Bronchial epithelial cell (primary cell): Measurements from ENCODE around the gene TRAPPC3L. TPM values are rescaled to one million over a fixed set of nuclear protein-coding genes. Genes with fewer than 3 reads are reported as not detected.

Experiments
- DNase-seq: peaks from one replicate; pipeline ENCODE4 v3.0.0-alpha.2; 2010; ENCODE audit warnings: low read depth
- FAIRE-seq: peaks from 2 replicates; lab custom pipeline; 2011; peaks lifted over from hg19 to GRCh38; lab: Jason Lieb, UNC
- H3K27me3 ChIP-seq: 2 replicates; pipeline ENCODE4 v1.5.1; 2011; ENCODE audit warnings: low read length; ENCODE audit not compliant: control insufficient read depth, insufficient read depth
- H3K36me3 ChIP-seq: 2 replicates; pipeline ENCODE4 v1.5.1; 2011; ENCODE audit warnings: low read length; ENCODE audit not compliant: control insufficient read depth, insufficient read depth
- H3K4me3 ChIP-seq: 2 replicates; pipeline ENCODE4 v1.5.1; 2011; ENCODE audit warnings: mild to moderate bottlenecking, low read depth, low read length, control low read depth
- total RNA-seq: library from RNA; depleted of rRNA; stranded (reverse); fragments of >200 nt; gene quantifications from 2 replicates; pipeline ENCODE4 v1.2.1, GENCODE V29; 2014
- TF ChIP-seq, protein P1 (sequence below): IDR thresholded peaks from 2 replicates; pipeline ENCODE4 v1.5.1; 2011; ENCODE audit warnings: mild to moderate bottlenecking, moderate library complexity, low read length, control low read depth, inconsistent platforms; ENCODE audit not compliant: insufficient read depth, severe bottlenecking

The TRAPPC3L gene
- total RNA-seq, 1 donor from 2014 or later = not detected

DNA sequence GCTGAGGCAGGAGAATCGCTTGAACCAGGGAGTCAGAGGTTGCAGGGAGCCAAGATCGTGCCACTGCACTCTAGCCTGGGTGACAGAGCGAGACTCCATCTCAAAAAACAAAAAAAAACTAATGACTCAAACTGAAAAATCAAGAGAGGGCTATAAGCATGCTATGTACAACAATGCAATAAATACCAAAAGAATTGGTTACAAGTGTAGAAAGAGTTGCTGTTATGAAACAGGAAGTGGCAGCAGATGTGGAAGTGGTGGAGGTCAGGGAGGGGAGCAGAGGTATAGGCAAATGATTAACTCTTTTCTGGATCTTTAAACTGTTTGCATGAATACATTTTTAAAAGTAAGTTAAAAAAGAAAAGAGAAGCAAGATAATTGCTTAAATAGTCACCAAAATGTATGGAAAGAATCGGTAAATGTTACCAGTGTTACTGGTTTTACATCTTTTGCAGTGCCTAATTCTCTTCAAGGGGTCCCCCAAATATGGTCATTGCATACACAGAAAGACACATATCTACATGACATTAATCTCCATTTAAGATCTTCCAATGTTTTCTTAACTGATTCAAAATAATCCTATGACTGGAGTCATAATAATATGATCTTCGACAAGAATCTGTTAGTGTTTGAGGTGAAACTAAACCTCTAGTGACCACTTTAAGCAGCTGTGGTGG is 69.3 kb downstream of the TRAPPC3L start:
- peaks cover 2% of the 10 kb centered on the region for H3K27me3 ChIP-seq
- DNase-seq = no peak

GRCh38 chr6:116475141-116475540 is 70.3 kb downstream of the TRAPPC3L start:
- no peak overlapping the region for H3K4me3 ChIP-seq
- DNase-seq (no peak), FAIRE-seq (no peak)
- H3K36me3 ChIP-seq = no peaks in the 10 kb centered on the region
- H3K27me3 ChIP-seq = no peaks in the 10 kb centered on the region
- TF ChIP-seq, protein P1, sequence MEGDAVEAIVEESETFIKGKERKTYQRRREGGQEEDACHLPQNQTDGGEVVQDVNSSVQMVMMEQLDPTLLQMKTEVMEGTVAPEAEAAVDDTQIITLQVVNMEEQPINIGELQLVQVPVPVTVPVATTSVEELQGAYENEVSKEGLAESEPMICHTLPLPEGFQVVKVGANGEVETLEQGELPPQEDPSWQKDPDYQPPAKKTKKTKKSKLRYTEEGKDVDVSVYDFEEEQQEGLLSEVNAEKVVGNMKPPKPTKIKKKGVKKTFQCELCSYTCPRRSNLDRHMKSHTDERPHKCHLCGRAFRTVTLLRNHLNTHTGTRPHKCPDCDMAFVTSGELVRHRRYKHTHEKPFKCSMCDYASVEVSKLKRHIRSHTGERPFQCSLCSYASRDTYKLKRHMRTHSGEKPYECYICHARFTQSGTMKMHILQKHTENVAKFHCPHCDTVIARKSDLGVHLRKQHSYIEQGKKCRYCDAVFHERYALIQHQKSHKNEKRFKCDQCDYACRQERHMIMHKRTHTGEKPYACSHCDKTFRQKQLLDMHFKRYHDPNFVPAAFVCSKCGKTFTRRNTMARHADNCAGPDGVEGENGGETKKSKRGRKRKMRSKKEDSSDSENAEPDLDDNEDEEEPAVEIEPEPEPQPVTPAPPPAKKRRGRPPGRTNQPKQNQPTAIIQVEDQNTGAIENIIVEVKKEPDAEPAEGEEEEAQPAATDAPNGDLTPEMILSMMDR = no peak

More for the DNA sequence above, 69.3 kb downstream of the TRAPPC3L start:
- H3K4me3 ChIP-seq = no peak overlapping the region
- no peak for FAIRE-seq
- no peaks in the 10 kb centered on the region for H3K36me3 ChIP-seq
- TF ChIP-seq, protein P1 = no peak

DNA sequence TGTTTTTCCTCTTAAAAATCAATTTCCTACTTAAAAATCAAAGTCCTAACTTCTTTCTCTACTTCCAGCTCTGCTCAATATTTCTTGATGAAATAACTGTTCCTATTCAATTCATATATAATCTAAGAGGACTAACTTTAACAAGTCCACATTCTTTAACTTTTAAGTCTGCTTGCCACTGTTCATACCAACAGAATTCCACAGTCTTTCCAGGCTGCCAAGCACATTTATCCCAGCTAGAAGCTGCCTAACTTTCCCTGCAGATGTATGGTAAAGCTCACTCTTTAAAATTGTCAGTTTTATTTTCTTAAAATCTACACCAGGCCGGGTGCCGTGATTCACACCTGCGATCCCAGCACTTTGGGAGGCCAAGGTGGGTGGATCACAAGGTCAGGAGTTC is 72.8 kb downstream of the TRAPPC3L start:
- DNase-seq = no peak
- Histone ChIP-seq H3K36me3 (no peaks in the 10 kb centered on the region), H3K4me3 (no peak overlapping the region), H3K27me3 (no peaks in the 10 kb centered on the region)
- TF ChIP-seq, protein P1 = no peak
- no peak for FAIRE-seq

DNA sequence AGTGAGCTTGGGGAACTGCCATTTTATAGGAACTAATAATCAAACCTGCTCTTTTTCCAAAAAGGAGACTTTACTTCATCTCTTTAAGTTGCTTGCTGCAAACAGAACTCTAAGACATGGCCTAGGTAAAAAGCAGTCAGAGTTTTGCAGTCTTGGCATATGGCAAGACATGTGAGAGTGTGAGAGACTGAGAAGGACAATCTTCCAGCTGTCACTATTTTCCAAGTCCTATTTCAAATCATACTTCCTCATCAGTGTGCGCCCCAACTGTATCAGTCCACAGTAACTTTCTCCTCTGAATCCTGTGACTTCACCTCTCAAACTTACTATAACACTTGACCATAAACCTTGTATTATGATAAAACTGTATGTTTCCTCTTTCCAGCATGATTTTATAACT is 74.0 kb downstream of the TRAPPC3L start:
- TF ChIP-seq, protein P1 = no peak
- Histone ChIP-seq H3K36me3 (no peaks in the 10 kb centered on the region), H3K27me3 (no peaks in the 10 kb centered on the region), H3K4me3 (no peak overlapping the region)
- DNase-seq = no peak
- FAIRE-seq = no peak

- FAIRE-seq (no peak), DNase-seq (no peak)
- no peaks in the 10 kb centered on the region for H3K27me3 ChIP-seq
- no peaks in the 10 kb centered on the region for H3K36me3 ChIP-seq
- H3K4me3 ChIP-seq = no peak overlapping the region
- TF ChIP-seq, protein P1 = no peak
These were observed 77.2 kb downstream of the TRAPPC3L start for GRCh38 chr6:116468293-116468692.

- Histone ChIP-seq H3K4me3 (no peak overlapping the region), H3K27me3 (no peaks in the 10 kb centered on the region), H3K36me3 (no peaks in the 10 kb centered on the region)
- DNase-seq (no peak), FAIRE-seq (no peak)
- TF ChIP-seq, protein P1 = no peak
These were observed 78.0 kb downstream of the TRAPPC3L start for GRCh38 chr6:116467514-116467913.
